Stimulated activated CD8-positive, alpha-beta memory T cell treated with anti-CD3 and anti-CD28 coated beads, Interleukin-4, amount 100 ng/mL, for 48 hours (primary cell): ENCODE results near the gene SOX11.

Experiments
- DNase-seq: peaks from one replicate; pipeline ENCODE4 v3.0.0-alpha.2; 2020

Gene SOX11

GRCh38 chr2:5692561-5693286 lies 540 bp downstream of the SOX11 start:
- no peak for DNase-seq

GRCh38 chr2:5693287-5694201 lies 1.4 kb downstream of the SOX11 start:
- DNase-seq = no peak

GRCh38 chr2:5694306-5694705 lies 2.1 kb downstream of the SOX11 start:
- no peak for DNase-seq

GRCh38 chr2:5695654-5696403 lies 3.6 kb downstream of the SOX11 start:
- no peak for DNase-seq

GRCh38 chr2:5696404-5696944 lies 4.3 kb downstream of the SOX11 start:
- no peak for DNase-seq

GRCh38 chr2:5696945-5697521 lies 4.8 kb downstream of the SOX11 start:
- DNase-seq = no peak

GRCh38 chr2:5697562-5697961 lies 5.4 kb downstream of the SOX11 start:
- no peak for DNase-seq

- no peak for DNase-seq
Observed at GRCh38 chr2:5698134-5698533, 6.0 kb downstream of the SOX11 start.

GRCh38 chr2:5699963-5700362 lies 7.8 kb downstream of the SOX11 start:
- DNase-seq = no peak

GRCh38 chr2:5700551-5700950 lies 8.4 kb downstream of the SOX11 start:
- DNase-seq = no peak

GRCh38 chr2:5701266-5701665 lies 9.1 kb downstream of the SOX11 start:
- DNase-seq = no peak

GRCh38 chr2:5703166-5703565 lies 11.0 kb downstream of the SOX11 start:
- no peak for DNase-seq

GRCh38 chr2:5705490-5705889 lies 13.3 kb downstream of the SOX11 start:
- no peak for DNase-seq

GRCh38 chr2:5706717-5707455 lies 14.7 kb downstream of the SOX11 start:
- DNase-seq = no peak

GRCh38 chr2:5710615-5711014 lies 18.4 kb downstream of the SOX11 start:
- DNase-seq = no peak

GRCh38 chr2:5713101-5713500 lies 20.9 kb downstream of the SOX11 start:
- no peak for DNase-seq

GRCh38 chr2:5719629-5720334 lies 27.6 kb downstream of the SOX11 start:
- DNase-seq = no peak

- no peak for DNase-seq
Observed at GRCh38 chr2:5720426-5720825, 28.2 kb downstream of the SOX11 start.

GRCh38 chr2:5722236-5722635 lies 30.1 kb downstream of the SOX11 start:
- DNase-seq = no peak

GRCh38 chr2:5723791-5724735 lies 31.9 kb downstream of the SOX11 start:
- no peak for DNase-seq
